CD8-positive, alpha-beta memory T cell (primary cell): ENCODE data around the gene VPS25. TPM values are rescaled to one million over a fixed set of nuclear protein-coding genes. Genes with fewer than 3 reads are reported as not detected.

ENCODE experiments used
- CTCF ChIA-PET: fragments of 350-600 bp; sonication (Branson Sonifier 250); formaldehyde crosslinking; loops from one replicate; lab custom pipeline; 2021; ENCODE audit warnings: antibody characterized with exemption; lab: Charles Lee
- POLR2A ChIA-PET: fragments of 350-600 bp; sonication (Branson Sonifier 250); formaldehyde crosslinking; loops from one replicate; lab custom pipeline; 2021; ENCODE audit warnings: antibody characterized with exemption; lab: Charles Lee
- DNase-seq, 5 donors: peaks; one replicate each; pipeline versions ENCODE4 v3.0.0 to v3.0.0-alpha.2; 2020 to 2022; ENCODE audit warnings: mixed read lengths in 1 of 5
- H3K27ac ChIP-seq: one replicate; pipeline ENCODE4 v1.7.0; 2013; ENCODE audit warnings: low read depth, mild to moderate bottlenecking, low read length, moderate library complexity
- H3K27me3 ChIP-seq: 2 replicates; pipeline ENCODE4 v1.7.0; 2013; ENCODE audit warnings: low read length, mild to moderate bottlenecking; ENCODE audit not compliant: insufficient read depth, poor library complexity, severe bottlenecking
- H3K36me3 ChIP-seq: 2 replicates; pipeline ENCODE4 v1.7.0; 2013; ENCODE audit warnings: mild to moderate bottlenecking, low read length, moderate library complexity; ENCODE audit not compliant: insufficient read depth
- H3K4me1 ChIP-seq: 2 replicates; pipeline ENCODE4 v1.7.0; 2013; ENCODE audit warnings: mild to moderate bottlenecking, low read length, moderate library complexity; ENCODE audit not compliant: insufficient read depth
- H3K4me3 ChIP-seq: 2 replicates; pipeline ENCODE4 v1.7.0; 2013; ENCODE audit warnings: mild to moderate bottlenecking, low read length
- H3K9me3 ChIP-seq: 2 replicates; pipeline ENCODE4 v1.7.0; 2013; ENCODE audit warnings: mild to moderate bottlenecking, low read length
- H3K27ac Mint-ChIP-seq, 8 donors: one replicate each; pipeline ENCODE4 v1.8.0; 2020 to 2021; ENCODE audit warnings: mixed read lengths in 8 of 8, mild to moderate bottlenecking in 6 of 8, inconsistent platforms in 3 of 8, moderate library complexity in 3 of 8
- H3K27me3 Mint-ChIP-seq, 2 donors: one replicate each; pipeline ENCODE4 v1.8.0; 2020 to 2021; ENCODE audit warnings: mixed read lengths in 2 of 2, mild to moderate bottlenecking in 1 of 2, moderate library complexity in 1 of 2
- H3K36me3 Mint-ChIP-seq, 3 donors: one replicate each; pipeline ENCODE4 v1.8.0; 2020 to 2021; ENCODE audit warnings: mixed read lengths in 3 of 3, inconsistent platforms in 1 of 3, mild to moderate bottlenecking in 1 of 3
- H3K4me1 Mint-ChIP-seq, 3 donors: one replicate each; pipeline ENCODE4 v1.8.0; 2020 to 2021; ENCODE audit warnings: mixed read lengths in 3 of 3, inconsistent platforms in 1 of 3, mild to moderate bottlenecking in 1 of 3
- H3K4me3 Mint-ChIP-seq, 7 donors: one replicate each; pipeline ENCODE4 v1.8.0; 2020 to 2021; ENCODE audit warnings: mixed read lengths in 7 of 7, mild to moderate bottlenecking in 6 of 7, moderate library complexity in 4 of 7, inconsistent platforms in 2 of 7
- H3K9me3 Mint-ChIP-seq, 5 donors: one replicate each; pipeline ENCODE4 v1.8.0; 2020 to 2022; ENCODE audit warnings: mixed read lengths in 5 of 5, mild to moderate bottlenecking in 3 of 5, moderate library complexity in 2 of 5, inconsistent platforms in 1 of 5
- polyA plus RNA-seq: library from polyadenylated mRNA; unstranded; fragments of 300-500 nt; fragmentation: Illumina TruSeq; gene quantifications from one replicate; pipeline ENCODE4 v1.2.3, GENCODE V29; 2021
- total RNA-seq, 2 experiments: library from RNA; stranded (reverse); gene quantifications; one replicate each; pipeline ENCODE4 v1.2.3, GENCODE V29; 2021

Gene VPS25
- total and polyA plus RNA-seq, 3 experiments from 2014 or later = 63.8 to 108 (median 101) TPM

- ChIA-PET CTCF (interaction anchor here (0.9 to 2.9 kb wide), 6 partner anchors 9 to 432 kb away, joined by 3 to 10 read pairs (median 8); partner anchors contain the start of genes BECN1 and PSMC3IP), POLR2A (interaction anchor here (0.6 to 1.8 kb wide), 6 partner anchors 9 to 225 kb away, joined by 3 to 10 read pairs (median 4); partner anchors contain the start of genes BECN1 and COA3)
- Histone ChIP-seq H3K27me3 (no peaks in the 10 kb centered on the region), H3K4me3 (peak overlapping the region; percentile 99), H3K27ac (peak overlapping the region; percentile 91), H3K9me3 (no peaks in the 10 kb centered on the region), H3K4me1 (peaks cover 11% of the 10 kb centered on the region), H3K36me3 (peaks cover 12% of the 10 kb centered on the region)
- H3K27ac Mint-ChIP-seq = peak overlapping the region; percentile 88 to 100 (median 99)
- no peak for DNase-seq
- peak overlapping the region; percentile 91 to 99 (median 98) for H3K4me3 Mint-ChIP-seq
- no peaks in the 10 kb centered on the region for H3K9me3 Mint-ChIP-seq
- H3K27me3 Mint-ChIP-seq = peaks cover 2 to 7% of the 10 kb centered on the region in 2 donors
- peaks cover 19 to 34% (median 30%) of the 10 kb centered on the region in 3 donors for H3K4me1 Mint-ChIP-seq
- H3K36me3 Mint-ChIP-seq = peaks cover 7 to 42% (median 7%) of the 10 kb centered on the region in 3 donors
These were observed 332 bp upstream of the VPS25 start for GRCh38 chr17:42772945-42773289.

GRCh38 chr17:42774066-42774745, 957 bp downstream of the VPS25 start:
- Mint-ChIP-seq H3K27ac (peak overlapping the region; percentile 88 to 100 (median 99)), H3K4me3 (peak overlapping the region; percentile 91 to 99 (median 98)), H3K36me3 (peaks cover 14 to 55% (median 17%) of the 10 kb centered on the region in 3 donors), H3K9me3 (no peaks in the 10 kb centered on the region), H3K4me1 (peaks cover 19 to 34% (median 30%) of the 10 kb centered on the region in 3 donors), H3K27me3 (peaks cover 0 to 1% of the 10 kb centered on the region in 2 donors)
- Histone ChIP-seq H3K27ac (peak overlapping the region; percentile 91), H3K4me1 (peaks cover 11% of the 10 kb centered on the region), H3K27me3 (no peaks in the 10 kb centered on the region), H3K36me3 (peaks cover 21% of the 10 kb centered on the region), H3K4me3 (peak overlapping the region; percentile 99), H3K9me3 (no peaks in the 10 kb centered on the region)
- POLR2A ChIA-PET = interaction anchor here (0.5 to 1.8 kb wide), 9 partner anchors 8 to 586 kb away, joined by 3 to 10 read pairs (median 4); partner anchors contain the start of gene BECN1
- CTCF ChIA-PET = interaction anchor here (1.8 to 2.9 kb wide), 3 partner anchors 14 to 196 kb away, joined by 5 to 10 read pairs (median 10); partner anchors contain the start of genes BECN1 and PSMC3IP
- DNase-seq = no peak

GRCh38 chr17:42775534-42776098, 2.4 kb downstream of the VPS25 start:
- DNase-seq = no peak
- Histone ChIP-seq H3K27me3 (no peaks in the 10 kb centered on the region), H3K27ac (peak overlapping the region; percentile 19), H3K4me1 (peaks cover 11% of the 10 kb centered on the region), H3K36me3 (peaks cover 26% of the 10 kb centered on the region), H3K4me3 (no peak overlapping the region), H3K9me3 (no peaks in the 10 kb centered on the region)
- ChIA-PET CTCF (no interaction called here), POLR2A (no interaction called here)
- peak overlapping the region in 3 of 7 donors; percentile 51 to 99 (median 98) for H3K4me3 Mint-ChIP-seq
- H3K27ac Mint-ChIP-seq = peak overlapping the region in 1 of 8 donors; percentile 38
- H3K9me3 Mint-ChIP-seq = no peaks in the 10 kb centered on the region
- H3K27me3 Mint-ChIP-seq = peaks cover 5 to 8% of the 10 kb centered on the region in 2 donors
- H3K36me3 Mint-ChIP-seq = peaks cover 19 to 62% (median 22%) of the 10 kb centered on the region in 3 donors
- peaks cover 26 to 40% (median 39%) of the 10 kb centered on the region in 3 donors for H3K4me1 Mint-ChIP-seq

- no peaks in the 10 kb centered on the region for H3K9me3 ChIP-seq
- H3K27ac ChIP-seq = peak overlapping the region; percentile 0
- peaks cover 26% of the 10 kb centered on the region for H3K36me3 ChIP-seq
- Mint-ChIP-seq H3K27ac (no peak overlapping the region), H3K36me3 (peaks cover 19 to 56% (median 19%) of the 10 kb centered on the region in 3 donors), H3K27me3 (peaks cover 16 to 31% of the 10 kb centered on the region in 2 donors), H3K4me1 (peaks cover 18 to 40% (median 22%) of the 10 kb centered on the region in 3 donors), H3K4me3 (no peak overlapping the region), H3K9me3 (no peaks in the 10 kb centered on the region)
- ChIA-PET CTCF (interaction anchor here (1.0 kb wide), 1 partner anchor 15 kb away, joined by 4 read pairs; no protein-coding TSS in a partner anchor), POLR2A (no interaction called here)
- H3K4me3 ChIP-seq = no peak overlapping the region
- no peak for DNase-seq
- H3K4me1 ChIP-seq = peaks cover 9% of the 10 kb centered on the region
- H3K27me3 ChIP-seq = peaks cover 21% of the 10 kb centered on the region
These were observed 5.3 kb downstream of the VPS25 start for GRCh38 chr17:42778570-42778969.

GRCh38 chr17:42779304-42779935, 6.2 kb downstream of the VPS25 start:
- no peak overlapping the region for H3K27ac Mint-ChIP-seq
- POLR2A ChIA-PET = no interaction called here
- Histone ChIP-seq H3K27me3 (peaks cover 26% of the 10 kb centered on the region), H3K4me3 (no peak overlapping the region), H3K4me1 (peaks cover 6% of the 10 kb centered on the region), H3K9me3 (no peaks in the 10 kb centered on the region), H3K36me3 (peaks cover 26% of the 10 kb centered on the region), H3K27ac (peak overlapping the region; percentile 27)
- H3K4me1 Mint-ChIP-seq = peaks cover 14 to 39% (median 14%) of the 10 kb centered on the region in 3 donors
- CTCF ChIA-PET = interaction anchor here (0.6 kb wide), 1 partner anchor 41 kb away, joined by 3 read pairs; no protein-coding TSS in a partner anchor
- H3K4me3 Mint-ChIP-seq = peak overlapping the region in 3 of 7 donors; percentile 4 to 74 (median 15)
- peaks cover 18 to 49% (median 19%) of the 10 kb centered on the region in 3 donors for H3K36me3 Mint-ChIP-seq
- H3K27me3 Mint-ChIP-seq = peaks cover 23 to 40% of the 10 kb centered on the region in 2 donors
- no peak for DNase-seq
- H3K9me3 Mint-ChIP-seq = no peaks in the 10 kb centered on the region

- peaks cover 13% of the 10 kb centered on the region for H3K4me1 ChIP-seq
- Mint-ChIP-seq H3K4me1 (peaks cover 13 to 42% (median 18%) of the 10 kb centered on the region in 3 donors), H3K27me3 (peaks cover 26 to 47% of the 10 kb centered on the region in 2 donors), H3K27ac (peak within 1 kb of the TSS in 2 of 8 donors; percentile 55 to 60), H3K4me3 (peak within 1 kb of the TSS in 3 of 7 donors; percentile 15 to 74 (median 58)), H3K9me3 (peaks cover 0 to 4% (median 0%) of the 10 kb centered on the region in 5 donors), H3K36me3 (peaks cover 18 to 43% (median 19%) of the 10 kb centered on the region in 3 donors)
- CTCF ChIA-PET = interaction anchor here (0.6 to 1.3 kb wide), 3 partner anchors 14 to 41 kb away, joined by 3 to 4 read pairs (median 3); no protein-coding TSS in a partner anchor
- H3K36me3 ChIP-seq = peaks cover 26% of the 10 kb centered on the region
- H3K27ac ChIP-seq = peak within 1 kb of the TSS; percentile 65
- H3K4me3 ChIP-seq = peak within 1 kb of the TSS; percentile 22
- peaks cover 34% of the 10 kb centered on the region for H3K27me3 ChIP-seq
- no peak for DNase-seq
- POLR2A ChIA-PET = no interaction called here
- no peaks in the 10 kb centered on the region for H3K9me3 ChIP-seq
These were observed 6.9 kb downstream of the VPS25 start, which contains the start of gene WNK4 for GRCh38 chr17:42779936-42780850. Gene WNK4, plus strand, starts transcription at chr17:42780610. Its CDS starts 89 bp downstream, at chr17:42780699.
